ENCODE results near the gene ZNF804A. TPM values are rescaled to one million over a fixed set of nuclear protein-coding genes. Genes with fewer than 3 reads are reported as not detected.

ZNF804A gene
- total and polyA plus RNA-seq, 2 of the 8 experiments (the other 6 are each of a cell fraction or from before 2014, with no cell fraction given) = 0.02 TPM; not detected in 1

DNA sequence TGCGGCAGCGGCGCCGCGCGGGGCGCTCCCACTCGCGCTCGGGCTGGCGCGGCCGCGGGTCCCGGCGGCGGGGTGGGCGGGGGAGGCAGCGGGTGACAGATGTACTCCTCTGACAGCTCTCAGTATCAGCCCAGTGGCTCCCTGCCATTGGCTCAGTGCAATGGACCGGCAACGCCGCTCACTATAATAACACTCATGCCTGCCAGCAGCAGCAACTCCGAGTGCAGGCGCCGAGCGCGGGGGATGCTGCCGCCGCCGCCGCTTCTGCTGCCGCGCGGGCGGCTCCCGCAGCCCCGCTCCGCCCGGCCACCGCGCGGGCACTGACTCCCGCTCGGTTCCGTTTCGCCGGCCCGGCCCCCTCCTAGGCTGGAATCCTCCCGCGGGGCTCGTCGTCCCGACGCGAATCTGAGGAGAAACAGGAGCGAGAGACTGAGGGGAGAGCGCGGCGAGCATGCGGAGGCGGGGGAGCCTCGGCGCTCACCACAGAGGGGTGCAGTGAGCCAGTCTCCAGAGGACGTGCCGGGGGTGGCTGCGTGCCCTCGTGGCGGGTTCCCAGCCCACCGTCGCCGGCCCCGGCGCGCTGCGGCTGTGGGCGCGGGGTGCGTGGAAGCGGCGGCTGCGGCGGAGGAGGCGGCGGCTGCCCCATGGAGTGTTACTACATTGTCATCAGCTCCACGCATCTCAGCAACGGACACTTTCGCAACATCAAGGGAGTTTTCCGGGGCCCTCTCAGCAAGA is at the start of gene ZNF804A (continued):
- no peak for TF ChIP-seq CBX8 (IDR thresholded peaks at IDR 0.05; ENCODE audit: borderline replicate concordance, low read depth, low read length)
- peak; percentile 87 for TF ChIP-seq KDM4A (IDR thresholded peaks at IDR 0.05; ENCODE audit: low read depth, low read length, severe bottlenecking)
- no peak for TF ChIP-seq YY1 (IDR thresholded peaks at IDR 0.05; ENCODE audit: low read depth, low read length)
- TF ChIP-seq TEAD4 (IDR thresholded peaks at IDR 0.05; ENCODE audit: low read depth, low read length) = no peak
- no peak for TF ChIP-seq HDAC6 (IDR thresholded peaks at IDR 0.05; ENCODE audit: low read depth, low read length)
- no peak for TF ChIP-seq SP1 (IDR thresholded peaks at IDR 0.05; ENCODE audit: low read depth, low read length)
- no peak for TF ChIP-seq SRF (IDR thresholded peaks at IDR 0.05; ENCODE audit: low read depth, low read length)
- TF ChIP-seq RXRA (IDR thresholded peaks at IDR 0.05; ENCODE audit: insufficient read depth, low read depth, low read length) = no peak
- TF ChIP-seq, protein P1, sequence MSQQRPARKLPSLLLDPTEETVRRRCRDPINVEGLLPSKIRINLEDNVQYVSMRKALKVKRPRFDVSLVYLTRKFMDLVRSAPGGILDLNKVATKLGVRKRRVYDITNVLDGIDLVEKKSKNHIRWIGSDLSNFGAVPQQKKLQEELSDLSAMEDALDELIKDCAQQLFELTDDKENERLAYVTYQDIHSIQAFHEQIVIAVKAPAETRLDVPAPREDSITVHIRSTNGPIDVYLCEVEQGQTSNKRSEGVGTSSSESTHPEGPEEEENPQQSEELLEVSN (IDR thresholded peaks at IDR 0.05) = peak; percentile 67
- peak in 1 of 2 experiments; percentile 3; a peak in 1 of 4 replicates for TF ChIP-seq RAD21 (IDR thresholded peaks at IDR 0.05 in 1 of 2, conservative IDR thresholded peaks at IDR 0.05 in 1 of 2; ENCODE audit: low read depth in 2 of 2, low read length in 2 of 2)
- TF ChIP-seq ZNF274 (IDR thresholded peaks at IDR 0.05; ENCODE audit: borderline replicate concordance, extremely low read depth, low read length) = no peak
- peak; percentile 73 for TF ChIP-seq SUZ12 (IDR thresholded peaks at IDR 0.05; ENCODE audit: low read length)
- no peak for TF ChIP-seq POU5F1 (IDR thresholded peaks at IDR 0.05; ENCODE audit: low read depth, low read length)
- no peak for TF ChIP-seq CEBPB (IDR thresholded peaks at IDR 0.05; ENCODE audit: low read depth, low read length)
- TF ChIP-seq, protein P2, sequence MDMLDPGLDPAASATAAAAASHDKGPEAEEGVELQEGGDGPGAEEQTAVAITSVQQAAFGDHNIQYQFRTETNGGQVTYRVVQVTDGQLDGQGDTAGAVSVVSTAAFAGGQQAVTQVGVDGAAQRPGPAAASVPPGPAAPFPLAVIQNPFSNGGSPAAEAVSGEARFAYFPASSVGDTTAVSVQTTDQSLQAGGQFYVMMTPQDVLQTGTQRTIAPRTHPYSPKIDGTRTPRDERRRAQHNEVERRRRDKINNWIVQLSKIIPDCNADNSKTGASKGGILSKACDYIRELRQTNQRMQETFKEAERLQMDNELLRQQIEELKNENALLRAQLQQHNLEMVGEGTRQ (IDR thresholded peaks at IDR 0.05; ENCODE audit: low read length) = no peak
- no peak for TF ChIP-seq NRF1 (IDR thresholded peaks at IDR 0.05; ENCODE audit: low read depth, low read length)
- TF ChIP-seq TCF12 (IDR thresholded peaks at IDR 0.05; ENCODE audit: low read depth, low read length) = no peak
- no peak for TF ChIP-seq SIX5 (IDR thresholded peaks at IDR 0.05; ENCODE audit: low read depth, low read length)
- no peak for TF ChIP-seq FOSL1 (IDR thresholded peaks at IDR 0.05; ENCODE audit: insufficient read depth, low read depth, low read length)
- TF ChIP-seq SAP30 (IDR thresholded peaks at IDR 0.05; ENCODE audit: insufficient read depth, insufficient replicate concordance, low read length) = no peak
- no peak for TF ChIP-seq CHD1 (IDR thresholded peaks at IDR 0.05; ENCODE audit: low read depth, low read length)
- TF ChIP-seq CTBP2 (IDR thresholded peaks at IDR 0.05; ENCODE audit: borderline replicate concordance, insufficient read depth, insufficient read length, low read length) = no peak
- no peak for TF ChIP-seq GTF2F1 (IDR thresholded peaks at IDR 0.05; ENCODE audit: borderline replicate concordance, low read depth, low read length)

All from H1 (cell line).